Measurements from ENCODE around the gene IGSF8. TPM values are rescaled to one million over a fixed set of nuclear protein-coding genes. Genes with fewer than 3 reads are reported as not detected.

The IGSF8 gene
- total RNA-seq, 1 donor from 2014 or later: 24.0 TPM

GRCh38 chr1:160130486-160130885 is 32.1 kb upstream of the IGSF8 start:
- Mint-ChIP-seq H3K4me3 (ENCODE audit: unreplicated experiment) (no peak overlapping the region), H3K36me3 (ENCODE audit: unreplicated experiment) (no peaks in the 10 kb centered on the region), H3K27ac (ENCODE audit: unreplicated experiment) (no peak overlapping the region), H3K4me1 (ENCODE audit: unreplicated experiment) (peaks cover 5% of the 10 kb centered on the region), H3K27me3 (ENCODE audit: unreplicated experiment) (peaks cover 31% of the 10 kb centered on the region), H3K9me3 (ENCODE audit: unreplicated experiment) (no peaks in the 10 kb centered on the region)
- no peak for TF ChIP-seq CTCF (IDR thresholded peaks at IDR 0.05)
- no peak for DNase-seq (ENCODE audit: extremely low spot score, unreplicated experiment)

- no peaks in the 10 kb centered on the region for H3K36me3 Mint-ChIP-seq (ENCODE audit: unreplicated experiment)
- H3K27ac Mint-ChIP-seq (ENCODE audit: unreplicated experiment): no peak overlapping the region
- TF ChIP-seq CTCF (IDR thresholded peaks at IDR 0.05): no peak
- H3K9me3 Mint-ChIP-seq (ENCODE audit: unreplicated experiment): no peaks in the 10 kb centered on the region
- H3K4me3 Mint-ChIP-seq (ENCODE audit: unreplicated experiment): no peak overlapping the region
- peaks cover 6% of the 10 kb centered on the region for H3K4me1 Mint-ChIP-seq (ENCODE audit: unreplicated experiment)
- peaks cover 31% of the 10 kb centered on the region for H3K27me3 Mint-ChIP-seq (ENCODE audit: unreplicated experiment)
- DNase-seq (ENCODE audit: extremely low spot score, unreplicated experiment): no peak
Measured at GRCh38 chr1:160129966-160130365, 31.5 kb upstream of the IGSF8 start.

- H3K27ac Mint-ChIP-seq (ENCODE audit: unreplicated experiment): no peak overlapping the region
- H3K9me3 Mint-ChIP-seq (ENCODE audit: unreplicated experiment): no peaks in the 10 kb centered on the region
- H3K4me1 Mint-ChIP-seq (ENCODE audit: unreplicated experiment): peaks cover 10% of the 10 kb centered on the region
- H3K4me3 Mint-ChIP-seq (ENCODE audit: unreplicated experiment): no peak overlapping the region
- H3K27me3 Mint-ChIP-seq (ENCODE audit: unreplicated experiment): peaks cover 31% of the 10 kb centered on the region
- no peak for DNase-seq (ENCODE audit: extremely low spot score, unreplicated experiment)
- H3K36me3 Mint-ChIP-seq (ENCODE audit: unreplicated experiment): no peaks in the 10 kb centered on the region
- TF ChIP-seq CTCF (IDR thresholded peaks at IDR 0.05): no peak
Measured at GRCh38 chr1:160129558-160129957, 31.1 kb upstream of the IGSF8 start.

GRCh38 chr1:160129046-160129445 is 30.6 kb upstream of the IGSF8 start:
- H3K4me3 Mint-ChIP-seq (ENCODE audit: unreplicated experiment): no peak overlapping the region
- no peak for TF ChIP-seq CTCF (IDR thresholded peaks at IDR 0.05)
- no peaks in the 10 kb centered on the region for H3K9me3 Mint-ChIP-seq (ENCODE audit: unreplicated experiment)
- H3K27ac Mint-ChIP-seq (ENCODE audit: unreplicated experiment): no peak overlapping the region
- peaks cover 14% of the 10 kb centered on the region for H3K4me1 Mint-ChIP-seq (ENCODE audit: unreplicated experiment)
- DNase-seq (ENCODE audit: extremely low spot score, unreplicated experiment): no peak
- no peaks in the 10 kb centered on the region for H3K36me3 Mint-ChIP-seq (ENCODE audit: unreplicated experiment)
- H3K27me3 Mint-ChIP-seq (ENCODE audit: unreplicated experiment): peaks cover 31% of the 10 kb centered on the region

- no peak for DNase-seq (ENCODE audit: extremely low spot score, unreplicated experiment)
- Mint-ChIP-seq H3K36me3 (ENCODE audit: unreplicated experiment) (no peaks in the 10 kb centered on the region), H3K4me1 (ENCODE audit: unreplicated experiment) (peaks cover 15% of the 10 kb centered on the region), H3K27ac (ENCODE audit: unreplicated experiment) (no peak overlapping the region), H3K9me3 (ENCODE audit: unreplicated experiment) (no peaks in the 10 kb centered on the region), H3K4me3 (ENCODE audit: unreplicated experiment) (no peak overlapping the region), H3K27me3 (ENCODE audit: unreplicated experiment) (peaks cover 29% of the 10 kb centered on the region)
- TF ChIP-seq CTCF (IDR thresholded peaks at IDR 0.05): no peak
Measured at GRCh38 chr1:160128636-160129035, 30.2 kb upstream of the IGSF8 start.
